Activated CD4-positive, alpha-beta memory T cell treated with anti-CD3 and anti-CD28 coated beads, Interleukin-2, amount 10 ng/mL, durations not matched to agents 7 days and 5 days (primary cell): ENCODE data around the gene QRICH1. TPM values are rescaled to one million over a fixed set of nuclear protein-coding genes. Genes with fewer than 3 reads are reported as not detected.

Experiments used
- CTCF ChIA-PET: fragments of 350-600 bp; sonication (Branson Sonifier 250); formaldehyde crosslinking; loops from one replicate; lab custom pipeline; 2021; ENCODE audit warnings: antibody characterized with exemption, inconsistent platforms; lab: Charles Lee
- POLR2A ChIA-PET: fragments of 350-600 bp; sonication (Branson Sonifier 250); formaldehyde crosslinking; loops from one replicate; lab custom pipeline; 2021; ENCODE audit warnings: antibody characterized with exemption; lab: Charles Lee
- DNase-seq: peaks from one replicate; pipeline ENCODE4 v3.0.0-alpha.2; 2020
- H3K27ac Mint-ChIP-seq: one replicate; pipeline ENCODE4 v1.8.0; 2021; ENCODE audit warnings: mild to moderate bottlenecking, mixed read lengths
- H3K27me3 Mint-ChIP-seq: one replicate; pipeline ENCODE4 v1.8.0; 2021; ENCODE audit warnings: mixed read lengths
- H3K36me3 Mint-ChIP-seq: one replicate; pipeline ENCODE4 v1.8.0; 2021; ENCODE audit warnings: low read depth, mixed read lengths
- H3K4me1 Mint-ChIP-seq: one replicate; pipeline ENCODE4 v1.8.0; 2021; ENCODE audit warnings: mixed read lengths
- H3K4me3 Mint-ChIP-seq: one replicate; pipeline ENCODE4 v1.8.0; 2021; ENCODE audit warnings: mild to moderate bottlenecking, mixed read lengths
- H3K9me3 Mint-ChIP-seq: one replicate; pipeline ENCODE4 v1.8.0; 2021; ENCODE audit warnings: mixed read lengths
- total RNA-seq, 2 experiments: library from RNA; stranded (reverse); gene quantifications; one replicate each; pipeline ENCODE4 v1.2.3, GENCODE V29; 2021

The QRICH1 gene
- total RNA-seq, 2 experiments from 2014 or later = 136 to 140 TPM

DNA sequence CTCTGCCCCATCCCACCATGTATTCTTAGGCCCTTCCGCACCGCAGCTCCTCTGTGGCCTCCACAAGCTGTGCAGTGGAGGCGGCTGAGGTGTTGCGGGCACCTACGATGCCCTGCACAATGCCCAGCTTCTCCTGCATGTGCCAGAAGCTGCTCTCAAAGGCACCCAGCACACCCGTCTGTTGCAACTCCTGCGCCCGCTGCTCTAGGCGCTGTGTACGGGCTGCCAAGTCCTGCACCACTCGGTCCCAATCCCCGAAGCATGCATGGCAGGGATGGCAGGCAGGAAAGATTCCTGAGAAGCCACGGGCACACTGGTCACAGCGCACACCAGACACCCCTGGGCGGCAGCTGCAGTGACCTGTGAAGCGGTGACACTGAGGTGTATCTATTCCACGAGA is 29.8 kb upstream of the QRICH1 start:
- ChIA-PET CTCF (no interaction called here), POLR2A (no interaction called here)
- no peaks in the 10 kb centered on the region for H3K9me3 Mint-ChIP-seq
- H3K27me3 Mint-ChIP-seq = no peaks in the 10 kb centered on the region
- peaks cover 10% of the 10 kb centered on the region for H3K36me3 Mint-ChIP-seq
- peaks cover 22% of the 10 kb centered on the region for H3K4me1 Mint-ChIP-seq
- no peak overlapping the region for H3K27ac Mint-ChIP-seq
- DNase-seq = no peak
- no peak overlapping the region for H3K4me3 Mint-ChIP-seq

- H3K27me3 Mint-ChIP-seq = no peaks in the 10 kb centered on the region
- H3K36me3 Mint-ChIP-seq = peaks cover 11% of the 10 kb centered on the region
- peaks cover 22% of the 10 kb centered on the region for H3K4me1 Mint-ChIP-seq
- DNase-seq = no peak
- H3K4me3 Mint-ChIP-seq = no peak overlapping the region
- POLR2A ChIA-PET = interaction anchor here (4.4 kb wide), 1 partner anchor 29 kb away, joined by 75 read pairs; the partner anchor contains the start of gene QRICH1
- no peak overlapping the region for H3K27ac Mint-ChIP-seq
- CTCF ChIA-PET = no interaction called here
- no peaks in the 10 kb centered on the region for H3K9me3 Mint-ChIP-seq
Measured at GRCh38 chr3:49122886-49123545, 29.1 kb upstream of the QRICH1 start.

GRCh38 chr3:49122451-49122850 is 28.6 kb upstream of the QRICH1 start:
- H3K27me3 Mint-ChIP-seq = no peaks in the 10 kb centered on the region
- no peak overlapping the region for H3K4me3 Mint-ChIP-seq
- ChIA-PET CTCF (no interaction called here), POLR2A (interaction anchor here (4.4 kb wide), 1 partner anchor 28 kb away, joined by 75 read pairs; the partner anchor contains the start of gene QRICH1)
- DNase-seq = no peak
- H3K9me3 Mint-ChIP-seq = no peaks in the 10 kb centered on the region
- H3K27ac Mint-ChIP-seq = peak overlapping the region; percentile 90
- H3K36me3 Mint-ChIP-seq = peaks cover 16% of the 10 kb centered on the region
- peaks cover 24% of the 10 kb centered on the region for H3K4me1 Mint-ChIP-seq

DNA sequence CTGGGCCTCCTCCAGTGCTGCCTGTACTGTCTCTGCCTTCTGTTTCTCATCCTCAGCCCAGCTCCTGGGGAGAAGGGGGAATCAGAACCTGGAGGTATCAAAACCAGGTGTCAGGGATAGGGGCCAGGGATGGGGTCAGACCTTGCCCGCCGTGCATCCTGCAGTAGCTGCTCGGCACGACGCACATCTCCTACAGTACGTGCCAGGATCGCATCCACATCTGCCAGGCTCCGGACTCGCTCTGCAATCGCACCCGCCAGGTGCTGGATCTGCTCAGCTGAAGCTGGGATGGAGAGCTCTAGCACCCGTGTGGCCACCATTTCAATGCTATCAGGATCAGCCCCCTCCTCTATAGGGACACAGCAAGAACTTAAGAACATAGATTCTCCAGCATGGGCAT is 28.2 kb upstream of the QRICH1 start:
- Mint-ChIP-seq H3K4me3 (no peak overlapping the region), H3K27ac (peak overlapping the region; percentile 90)
- DNase-seq = no peak

DNA sequence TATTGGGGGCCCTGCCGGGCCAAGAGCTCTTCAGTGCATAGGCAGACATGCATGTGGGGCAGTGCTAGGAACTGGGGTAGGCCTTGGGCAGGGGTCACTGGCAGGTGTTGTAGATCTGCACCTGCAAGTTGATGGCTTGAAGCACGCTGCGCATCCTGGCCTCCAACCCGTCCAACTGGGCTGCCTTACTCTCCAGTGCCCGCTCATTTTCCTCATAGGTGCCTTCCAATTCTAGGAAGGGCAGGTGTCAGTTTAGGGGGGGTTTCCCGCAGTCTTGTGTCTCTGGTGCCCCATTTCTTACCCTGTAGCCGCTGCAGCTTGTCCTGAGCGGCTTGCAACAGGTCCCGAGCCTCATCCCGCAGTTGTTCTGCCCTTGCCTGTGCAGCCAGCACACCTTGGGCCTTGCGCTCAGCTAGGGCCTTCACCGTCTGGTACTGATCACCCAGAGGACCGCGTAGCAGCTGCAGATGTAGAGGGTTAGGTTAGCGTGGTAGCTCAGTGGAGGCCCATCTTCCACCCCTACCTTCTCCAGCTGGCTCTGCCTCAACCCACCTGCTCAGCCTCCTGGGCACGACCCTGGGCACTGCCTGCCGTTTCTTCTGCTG is 27.4 kb upstream of the QRICH1 start:
- H3K4me1 Mint-ChIP-seq = peaks cover 24% of the 10 kb centered on the region
- POLR2A ChIA-PET = interaction anchor here (0.6 to 4.4 kb wide), 21 partner anchors 9 to 1296 kb away, joined by 3 to 75 read pairs (median 3); partner anchors contain the start of genes DAG1, IMPDH2, KLHDC8B and NDUFAF3
- H3K9me3 Mint-ChIP-seq = no peaks in the 10 kb centered on the region
- peak overlapping the region; percentile 83 for H3K4me3 Mint-ChIP-seq
- peak overlapping the region; percentile 90 for H3K27ac Mint-ChIP-seq
- no peak for DNase-seq
- H3K36me3 Mint-ChIP-seq = peaks cover 25% of the 10 kb centered on the region
- CTCF ChIA-PET = interaction anchor here (0.7 to 2.5 kb wide), 8 partner anchors 10 to 219 kb away, joined by 3 to 15 read pairs (median 6); partner anchors contain the start of genes KLHDC8B, NDUFAF3 and QRICH1
- H3K27me3 Mint-ChIP-seq = no peaks in the 10 kb centered on the region

More for the DNA sequence above, 28.2 kb upstream of the QRICH1 start:
- CTCF ChIA-PET = no interaction called here
- POLR2A ChIA-PET = interaction anchor here (0.6 to 4.4 kb wide), 7 partner anchors 10 to 350 kb away, joined by 3 to 75 read pairs (median 6); partner anchors contain the start of genes KLHDC8B, QARS1 and QRICH1
- Mint-ChIP-seq H3K27me3 (no peaks in the 10 kb centered on the region), H3K4me1 (peaks cover 24% of the 10 kb centered on the region), H3K9me3 (no peaks in the 10 kb centered on the region), H3K36me3 (peaks cover 19% of the 10 kb centered on the region)

DNA sequence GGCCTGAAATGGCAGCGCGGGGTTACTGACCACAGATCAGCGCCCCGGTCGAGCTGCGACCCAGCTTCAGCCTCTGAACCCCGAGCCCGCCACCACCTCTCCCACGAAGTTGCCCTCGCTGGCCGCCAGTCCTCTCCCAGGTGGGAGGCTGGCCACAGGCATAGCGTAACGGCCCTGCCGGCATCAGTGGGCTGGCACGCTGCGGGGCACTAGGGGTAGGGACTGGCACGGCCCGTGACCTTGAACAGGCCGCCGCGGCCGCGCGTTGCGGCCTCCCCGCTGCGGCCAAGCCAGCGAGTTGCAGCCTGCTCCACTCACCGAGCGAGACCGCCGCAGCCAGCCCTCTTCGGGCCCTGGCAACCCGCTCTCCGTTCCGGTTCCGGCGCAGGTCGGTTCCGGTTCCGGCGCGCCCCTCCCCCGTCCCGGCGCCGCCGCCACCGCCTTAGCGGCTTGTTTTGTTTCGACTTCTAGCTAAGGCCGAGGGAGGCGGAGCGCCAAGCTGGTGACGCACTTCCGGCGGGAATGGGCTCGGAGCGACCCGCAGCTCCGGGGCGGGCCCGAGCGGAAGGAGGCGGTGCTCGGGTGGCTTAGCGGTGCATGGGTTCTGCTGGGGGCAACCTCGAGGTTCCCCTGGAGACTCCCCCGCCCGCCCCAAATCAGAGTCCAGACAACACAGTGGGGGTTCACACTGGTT is 26.7 kb upstream of the QRICH1 start, which contains the start of gene USP19:
Gene USP19, minus strand, starts transcription at position 386 of the 694 bp plus-strand sequence. CDS start 1,678 bp downstream, outside the sequence.
- H3K9me3 Mint-ChIP-seq = no peaks in the 10 kb centered on the region
- H3K36me3 Mint-ChIP-seq = peaks cover 31% of the 10 kb centered on the region
- peak; percentile 95 for DNase-seq
- peak within 1 kb of the TSS; percentile 83 for H3K4me3 Mint-ChIP-seq
- CTCF ChIA-PET = interaction anchor here (0.7 to 2.5 kb wide), 9 partner anchors 9 to 220 kb away, joined by 3 to 15 read pairs (median 5); partner anchors contain the start of genes IMPDH2, KLHDC8B, NDUFAF3 and QRICH1
- POLR2A ChIA-PET = interaction anchor here (0.7 to 4.4 kb wide), 21 partner anchors 9 to 1295 kb away, joined by 3 to 75 read pairs (median 4); partner anchors contain the start of genes DAG1, IMPDH2, KLHDC8B and NDUFAF3
- peak within 1 kb of the TSS; percentile 90 for H3K27ac Mint-ChIP-seq
- no peaks in the 10 kb centered on the region for H3K27me3 Mint-ChIP-seq
- H3K4me1 Mint-ChIP-seq = peaks cover 24% of the 10 kb centered on the region

GRCh38 chr3:49120096-49120437 is 26.2 kb upstream of the QRICH1 start:
- Mint-ChIP-seq H3K4me3 (peak overlapping the region; percentile 83), H3K27ac (peak overlapping the region; percentile 90), H3K36me3 (peaks cover 36% of the 10 kb centered on the region), H3K9me3 (no peaks in the 10 kb centered on the region), H3K27me3 (no peaks in the 10 kb centered on the region), H3K4me1 (peaks cover 24% of the 10 kb centered on the region)
- CTCF ChIA-PET = interaction anchor here (1.0 to 2.5 kb wide), 5 partner anchors 26 to 220 kb away, joined by 3 to 15 read pairs (median 6); partner anchors contain the start of genes IMPDH2, NDUFAF3 and QRICH1
- no peak for DNase-seq
- POLR2A ChIA-PET = interaction anchor here (1.0 to 4.4 kb wide), 9 partner anchors 10 to 296 kb away, joined by 3 to 75 read pairs (median 8); partner anchors contain the start of genes NDUFAF3, QARS1 and QRICH1

DNA sequence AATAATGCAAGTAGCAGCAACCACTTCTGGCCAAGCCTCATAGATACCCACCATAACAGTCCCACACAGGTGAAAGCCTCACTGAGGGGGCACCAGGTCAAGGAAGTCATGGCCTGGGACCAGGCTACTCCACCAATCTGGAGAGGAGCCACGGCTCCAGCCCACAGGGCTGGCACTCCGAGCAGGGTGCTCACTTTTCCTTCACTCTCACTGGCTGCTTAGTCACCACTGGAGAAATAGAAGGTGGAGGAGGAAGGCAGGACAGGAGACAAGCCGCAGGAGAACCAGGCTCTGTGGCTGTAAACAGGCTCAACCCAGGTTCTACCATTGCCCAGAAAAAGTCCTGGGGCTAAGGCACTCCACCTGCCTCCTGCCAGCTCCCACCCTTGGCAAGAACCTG is 25.6 kb upstream of the QRICH1 start:
- Mint-ChIP-seq H3K36me3 (peaks cover 37% of the 10 kb centered on the region), H3K4me1 (peaks cover 24% of the 10 kb centered on the region), H3K4me3 (peak overlapping the region; percentile 83), H3K27me3 (no peaks in the 10 kb centered on the region), H3K27ac (peak overlapping the region; percentile 90), H3K9me3 (no peaks in the 10 kb centered on the region)
- DNase-seq = no peak
- ChIA-PET CTCF (interaction anchor here (0.8 to 2.5 kb wide), 4 partner anchors 25 to 132 kb away, joined by 3 to 15 read pairs (median 6); partner anchors contain the start of genes IMPDH2 and NDUFAF3), POLR2A (interaction anchor here (1.5 to 4.4 kb wide), 5 partner anchors 15 to 297 kb away, joined by 3 to 75 read pairs (median 11); partner anchors contain the start of genes NDUFAF3, QARS1 and QRICH1)

GRCh38 chr3:49119036-49119435 is 25.2 kb upstream of the QRICH1 start:
- CTCF ChIA-PET = interaction anchor here (0.8 to 2.5 kb wide), 3 partner anchors 25 to 131 kb away, joined by 3 to 15 read pairs (median 8); partner anchors contain the start of gene NDUFAF3
- Mint-ChIP-seq H3K27ac (no peak overlapping the region), H3K9me3 (no peaks in the 10 kb centered on the region), H3K27me3 (no peaks in the 10 kb centered on the region), H3K4me3 (peak overlapping the region; percentile 83), H3K4me1 (peaks cover 24% of the 10 kb centered on the region), H3K36me3 (peaks cover 41% of the 10 kb centered on the region)
- POLR2A ChIA-PET = interaction anchor here (2.7 to 4.4 kb wide), 2 partner anchors 15 to 25 kb away, joined by 27 to 75 read pairs; partner anchors contain the start of genes QARS1 and QRICH1
- no peak for DNase-seq

- no peak for DNase-seq
- Mint-ChIP-seq H3K27ac (no peak overlapping the region), H3K4me1 (no peaks in the 10 kb centered on the region), H3K4me3 (no peak overlapping the region), H3K9me3 (no peaks in the 10 kb centered on the region), H3K36me3 (peaks cover 64% of the 10 kb centered on the region), H3K27me3 (no peaks in the 10 kb centered on the region)
- ChIA-PET CTCF (no interaction called here), POLR2A (no interaction called here)
Measured at GRCh38 chr3:49112262-49112661, 18.4 kb upstream of the QRICH1 start.

DNA sequence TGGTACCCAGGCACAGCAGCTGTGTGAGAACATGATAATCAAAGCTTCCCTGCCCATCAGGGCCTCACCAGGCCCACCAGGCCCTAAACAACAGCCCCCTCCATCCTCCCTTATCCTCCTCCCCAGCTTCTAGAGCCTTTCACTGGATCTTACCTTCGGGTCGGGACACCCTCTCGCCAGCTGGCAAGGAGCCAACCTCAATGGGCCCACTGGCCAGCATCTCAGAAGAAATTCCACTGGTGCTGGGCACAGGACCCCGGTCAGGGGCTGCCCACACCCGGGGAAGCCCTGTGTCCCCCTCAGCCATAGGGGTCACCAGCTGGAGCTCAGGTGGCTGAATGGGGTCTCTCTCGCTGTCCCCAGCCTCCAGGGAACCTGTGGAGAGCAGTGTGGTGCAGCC is 17.5 kb upstream of the QRICH1 start:
- POLR2A ChIA-PET = interaction anchor here (1.2 kb wide), 1 partner anchor 17 kb away, joined by 5 read pairs; the partner anchor contains the start of gene QRICH1
- CTCF ChIA-PET = interaction anchor here (1.5 kb wide), 1 partner anchor 9 kb away, joined by 5 read pairs; the partner anchor contains the start of gene USP19

DNA sequence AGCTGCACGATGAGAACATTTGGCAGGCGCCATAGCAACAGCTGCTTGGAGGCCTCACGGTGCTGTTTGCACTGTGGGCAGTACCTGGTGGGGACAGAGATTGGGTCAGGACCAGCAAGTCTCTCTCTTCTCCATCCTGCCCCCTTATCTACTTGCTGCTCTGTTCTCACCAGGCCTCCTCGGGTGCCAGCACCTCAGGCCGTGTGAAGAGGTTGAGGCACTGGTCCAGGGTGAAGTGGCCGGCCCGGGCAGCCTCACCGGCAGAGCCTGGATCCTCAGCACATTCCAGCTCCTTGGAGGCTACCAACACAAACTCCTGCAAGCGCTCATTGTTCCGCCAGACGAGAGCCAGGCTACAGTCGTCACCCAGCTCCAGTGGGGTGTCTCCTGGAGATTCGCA is 16.9 kb upstream of the QRICH1 start:
- Mint-ChIP-seq H3K4me3 (no peak overlapping the region), H3K4me1 (peaks cover 2% of the 10 kb centered on the region), H3K9me3 (no peaks in the 10 kb centered on the region), H3K27ac (no peak overlapping the region), H3K36me3 (peaks cover 53% of the 10 kb centered on the region), H3K27me3 (no peaks in the 10 kb centered on the region)
- POLR2A ChIA-PET = interaction anchor here (1.2 kb wide), 1 partner anchor 17 kb away, joined by 5 read pairs; the partner anchor contains the start of gene QRICH1
- DNase-seq = no peak
- CTCF ChIA-PET = interaction anchor here (1.5 kb wide), 1 partner anchor 10 kb away, joined by 5 read pairs; the partner anchor contains the start of gene USP19

More for the DNA sequence above, 17.5 kb upstream of the QRICH1 start:
- Mint-ChIP-seq H3K4me3 (no peak overlapping the region), H3K27me3 (no peaks in the 10 kb centered on the region), H3K9me3 (no peaks in the 10 kb centered on the region), H3K27ac (no peak overlapping the region), H3K36me3 (peaks cover 58% of the 10 kb centered on the region), H3K4me1 (no peaks in the 10 kb centered on the region)
- no peak for DNase-seq
